SIG-M5 treated with dmso at 0.1 percent for 504 hours (cell line): ENCODE measurements around the gene TMEM242.
"Not testable (repeated sequence)": the region's sequence is repeated elsewhere in the genome, so short reads cannot be mapped to it uniquely, and the experiment has no call there.

Source experiments
- DNase-seq: peaks from one replicate; lab custom pipeline; 2025; ENCODE audit not compliant: unreplicated experiment; lab: John Stamatoyannopoulos, UW

TMEM242 gene

GRCh38 chr6:157323255-157323965, at the start of gene TMEM242:
TSS of gene TMEM242 (minus strand) at chr6:157323519. CDS start at chr6:157323499, 20 bp downstream.
- DNase-seq: no peak

DNA sequence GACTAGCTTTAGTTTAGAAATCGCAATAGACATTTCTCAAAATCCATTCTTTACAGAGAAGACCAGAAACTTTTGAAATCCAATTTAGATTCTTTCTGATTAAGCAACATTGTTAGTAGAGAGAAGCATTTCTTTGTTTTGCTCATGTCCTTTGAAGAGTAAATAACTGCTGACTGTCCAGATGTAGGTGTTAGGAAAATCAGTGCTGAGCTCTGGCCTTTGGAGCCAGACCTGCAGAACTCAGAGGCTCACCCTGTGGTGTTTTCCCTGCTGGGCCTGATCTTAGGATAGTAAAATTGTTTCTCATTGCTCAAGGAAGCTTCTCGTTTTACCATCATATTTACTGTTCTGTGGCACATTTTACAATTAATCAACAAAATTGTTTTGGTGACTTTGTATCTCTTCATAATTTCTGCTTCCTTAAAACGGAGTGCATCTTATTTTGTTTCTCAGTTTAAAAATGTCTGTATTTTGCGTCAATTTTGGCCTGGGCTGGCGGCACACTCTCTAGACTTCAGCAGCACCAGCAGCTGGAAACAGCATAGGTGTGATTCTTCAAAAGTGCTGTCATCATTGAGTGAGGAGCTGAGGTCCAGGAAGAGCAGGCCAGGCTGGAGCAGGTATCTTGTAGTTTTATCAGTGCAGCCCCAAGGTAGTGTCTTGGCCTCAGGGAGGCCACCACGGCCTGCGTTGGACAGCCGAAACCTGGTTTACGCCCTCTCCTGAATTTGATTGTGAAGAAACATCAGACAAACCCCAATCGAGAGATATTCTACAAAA, 49.4 kb upstream of the TMEM242 start:
- no peak for DNase-seq

DNA sequence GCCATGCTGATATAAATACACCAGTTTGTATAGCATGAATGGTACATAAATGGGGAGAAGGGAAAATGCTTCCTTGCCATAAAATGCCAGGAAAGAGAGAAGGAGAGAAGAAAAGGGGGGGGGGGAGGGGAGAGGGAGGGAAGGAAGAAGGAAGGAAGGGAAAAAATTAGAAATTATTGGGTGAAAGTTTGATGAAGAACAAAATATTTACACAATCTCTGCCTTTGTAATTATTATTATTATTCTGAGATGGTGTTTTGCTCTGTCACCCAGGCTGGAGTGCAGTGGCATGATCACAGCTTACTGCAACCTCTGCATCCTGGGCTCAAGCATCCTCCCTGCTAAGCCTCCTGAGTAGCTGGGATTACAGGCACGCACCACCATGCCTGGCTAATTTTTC, 47.4 kb upstream of the TMEM242 start:
- no peak for DNase-seq

DNA sequence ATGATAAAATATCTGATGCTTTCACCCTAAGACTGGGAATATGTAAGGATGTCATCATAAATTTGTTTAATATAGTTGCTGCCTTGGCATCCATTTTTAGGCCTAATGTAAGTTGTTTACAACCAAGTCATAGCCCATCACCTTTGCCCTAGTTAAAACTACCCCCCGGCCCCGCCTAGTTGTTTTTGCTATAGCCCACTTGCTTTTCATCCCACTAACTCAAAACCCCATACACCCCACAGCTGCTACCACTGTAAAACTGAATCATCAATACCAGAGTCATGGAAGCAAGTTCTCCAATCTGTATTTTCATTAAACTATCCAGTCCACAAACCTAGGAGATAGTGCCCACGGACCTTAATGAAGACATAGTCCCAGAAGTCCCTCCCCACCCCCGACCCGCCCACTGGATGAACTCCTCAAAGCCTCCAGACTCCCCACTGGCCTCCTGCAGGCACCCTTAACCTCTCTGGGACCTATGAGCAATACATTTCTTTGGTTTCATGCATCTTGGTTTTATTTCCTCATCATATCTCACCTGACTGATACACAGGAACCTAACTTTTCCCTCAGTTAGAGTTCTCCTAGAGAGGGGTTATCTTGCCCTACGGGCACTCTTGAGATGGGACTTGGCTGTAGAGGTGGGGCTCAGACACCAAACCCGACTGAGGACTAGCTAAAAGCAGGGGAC, 45.2 kb upstream of the TMEM242 start:
- no peak for DNase-seq

DNA sequence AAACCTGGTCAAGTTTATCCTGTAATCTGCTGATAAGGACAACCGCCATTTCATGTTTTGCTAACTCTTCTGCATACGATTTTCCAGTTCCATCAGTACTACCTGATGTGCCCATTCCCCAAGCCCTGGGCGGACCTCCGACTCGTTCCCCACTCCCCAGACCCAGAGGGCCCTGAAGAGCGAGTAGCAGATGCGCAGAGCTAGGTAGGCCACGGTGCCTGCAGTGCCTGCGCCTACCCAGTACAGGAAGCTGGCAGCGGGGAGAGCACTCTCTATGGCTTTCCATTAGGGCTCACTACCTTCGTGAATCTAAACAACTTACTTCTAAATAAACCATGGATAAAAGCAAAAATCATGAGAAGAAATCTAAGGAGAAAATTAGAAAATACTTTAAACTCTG, 43.3 kb upstream of the TMEM242 start:
- DNase-seq: no peak

- no peak for DNase-seq
These were observed 41.4 kb upstream of the TMEM242 start for GRCh38 chr6:157364705-157365104.

DNA sequence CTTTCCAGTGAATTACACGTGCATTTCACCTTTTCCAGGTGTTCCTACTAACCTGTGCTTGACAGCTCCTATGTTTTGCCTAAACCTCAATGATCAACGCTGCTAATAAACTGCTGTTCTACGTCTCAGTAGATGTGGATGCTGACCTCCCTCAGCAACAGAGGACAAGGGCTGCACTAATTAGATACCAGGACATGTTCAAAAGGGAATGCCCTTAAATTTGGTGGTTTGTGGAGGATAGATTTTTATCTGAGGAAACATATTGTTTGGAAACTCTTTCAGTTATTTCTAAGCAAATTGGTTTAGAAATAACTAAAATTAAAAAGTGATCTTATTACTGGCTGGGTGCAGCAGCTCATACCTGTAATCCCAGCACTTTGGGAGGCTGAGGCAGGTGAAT, 38.6 kb upstream of the TMEM242 start:
- no peak for DNase-seq

GRCh38 chr6:157358287-157358686, 35.0 kb upstream of the TMEM242 start:
- no peak for DNase-seq

- no peak for DNase-seq
These were observed 23.1 kb upstream of the TMEM242 start for GRCh38 chr6:157346373-157346772.

GRCh38 chr6:157343732-157344131, 20.4 kb upstream of the TMEM242 start:
- DNase-seq: no peak

GRCh38 chr6:157339432-157339831, 16.1 kb upstream of the TMEM242 start:
- no peak for DNase-seq

DNA sequence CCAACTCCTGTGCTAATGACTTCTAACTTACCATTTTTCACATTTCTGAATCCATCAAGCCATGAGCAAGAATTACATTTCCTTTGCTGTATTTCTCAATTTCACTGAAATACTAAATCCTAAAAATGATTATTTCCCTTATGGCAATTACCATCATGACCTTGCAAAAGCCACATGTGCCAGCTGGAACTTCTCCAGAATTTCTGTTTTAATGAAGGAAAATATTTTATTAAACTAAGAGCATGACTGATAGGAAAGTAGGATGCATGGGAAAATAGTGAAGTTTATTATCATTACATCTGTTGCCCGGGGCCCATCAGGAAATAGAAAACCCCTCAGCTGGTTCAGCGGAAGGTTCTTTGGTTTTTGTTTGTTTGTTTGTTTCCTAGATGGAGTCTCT, 14.4 kb upstream of the TMEM242 start:
- no peak for DNase-seq

- not testable (repeated sequence) for DNase-seq
These were observed 14.0 kb upstream of the TMEM242 start for GRCh38 chr6:157337276-157337675.

GRCh38 chr6:157335829-157336228, 12.5 kb upstream of the TMEM242 start:
- DNase-seq: no peak

- DNase-seq: no peak
These were observed 10.6 kb upstream of the TMEM242 start for GRCh38 chr6:157333956-157334355.

- no peak for DNase-seq
These were observed 10.2 kb upstream of the TMEM242 start for GRCh38 chr6:157333537-157333936.

DNA sequence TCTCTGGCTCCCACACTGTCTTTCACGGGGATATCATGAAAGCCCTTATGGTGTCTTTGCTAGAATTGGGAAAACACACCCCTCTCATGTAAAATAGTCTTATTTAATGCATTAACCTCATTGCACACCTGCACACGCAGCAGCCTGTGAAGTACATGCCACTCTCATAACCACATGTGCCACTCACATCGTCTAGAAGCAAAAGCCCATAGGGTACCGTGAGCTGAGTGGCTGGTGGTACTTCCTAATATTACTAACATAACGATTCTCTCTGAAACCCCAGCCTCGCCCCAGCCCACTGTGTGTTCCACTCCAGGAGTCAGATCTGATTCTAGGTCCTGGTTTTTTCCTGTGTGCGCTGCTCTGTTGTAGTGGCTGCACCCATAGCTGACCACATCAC, 9.5 kb upstream of the TMEM242 start:
- no peak for DNase-seq

DNA sequence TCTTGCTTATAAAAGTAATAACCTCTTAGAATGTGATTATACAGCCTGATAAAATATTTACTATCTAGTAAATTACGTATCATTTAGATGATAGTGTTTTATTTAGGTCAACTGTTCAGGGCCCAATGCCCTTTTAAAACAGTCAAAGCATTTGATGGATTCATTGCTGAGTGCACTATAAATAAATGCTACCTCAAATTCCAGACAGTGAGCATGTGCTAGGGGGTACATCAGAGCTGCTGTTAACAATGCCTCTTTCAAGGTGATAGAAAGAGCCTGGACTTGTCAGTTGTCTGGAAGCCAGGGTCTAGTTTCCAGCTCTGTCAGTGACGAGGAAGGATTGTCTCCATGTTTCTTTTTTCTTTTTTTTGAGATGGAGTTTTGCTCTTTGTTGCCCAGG, 7.5 kb upstream of the TMEM242 start:
- no peak for DNase-seq

- DNase-seq: no peak
These were observed 6.5 kb upstream of the TMEM242 start for GRCh38 chr6:157329829-157330228.

GRCh38 chr6:157328108-157328692, 4.9 kb upstream of the TMEM242 start:
- no peak for DNase-seq

DNA sequence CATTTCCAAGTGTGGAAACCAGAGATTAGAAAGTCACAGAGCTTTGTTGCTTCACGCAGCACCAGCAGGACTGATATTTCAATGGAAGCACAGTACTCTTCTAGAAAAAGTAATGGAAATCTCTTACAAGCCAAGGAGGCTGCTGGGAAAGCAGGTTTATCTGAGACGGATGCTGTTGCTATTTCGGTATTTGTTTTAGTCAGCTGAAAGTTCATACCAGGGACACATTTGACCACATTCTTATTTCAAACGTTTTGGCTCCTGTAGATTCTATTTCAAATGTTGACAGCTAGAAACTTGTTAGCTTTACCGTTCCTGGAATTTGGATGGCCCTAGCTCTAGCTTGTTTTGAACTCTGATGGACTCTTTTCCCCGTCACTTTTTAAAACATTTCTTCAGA, 3.7 kb upstream of the TMEM242 start:
- no peak for DNase-seq
